IPS-NIHi11 (cell line): ENCODE data around the gene EFNB1.

Experiments
- DNase-seq: peaks from one replicate; pipeline ENCODE4 v3.0.0; 2012; ENCODE audit warnings: mixed read lengths, low spot score

The EFNB1 gene

DNA sequence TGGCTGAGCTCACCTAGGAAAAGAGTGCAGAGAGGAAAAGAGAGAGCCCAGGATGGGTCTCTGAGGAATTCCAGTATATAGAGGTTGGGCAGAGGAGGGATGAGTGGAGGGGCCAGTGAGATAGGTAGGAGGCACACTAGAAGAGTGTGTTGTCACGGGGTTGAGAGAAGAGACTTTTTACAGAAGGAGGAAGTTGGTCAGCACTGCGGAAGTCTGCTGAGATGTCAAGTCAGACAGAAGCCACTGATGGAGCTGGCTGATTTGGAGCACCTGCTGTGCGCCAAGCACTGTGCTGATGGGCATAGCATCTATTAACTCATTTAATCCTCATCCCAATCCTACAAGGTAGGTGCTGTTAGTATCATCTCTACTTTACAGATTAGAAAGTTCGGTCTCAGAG lies 60.4 kb downstream of the EFNB1 start:
- DNase-seq, result no peak
